GM21423 (cell line): Measurements from ENCODE around the gene SSTR4.
"Not testable (repeated sequence)": the region's sequence is repeated elsewhere in the genome, so short reads cannot be mapped to it uniquely, and the experiment has no call there.

Source experiments
- ATAC-seq: cut with Tn5 transposase; IDR thresholded peaks from one replicate; pipeline ENCODE4 v1.9.1; 2021; ENCODE audit warnings: mild to moderate bottlenecking, moderate library complexity; ENCODE audit not compliant: unreplicated experiment

SSTR4 gene

GRCh38 chr20:23034721-23035671 is at the start of gene SSTR4:
Gene SSTR4, plus strand, starts transcription at chr20:23035312. Its CDS starts 172 bp downstream, at chr20:23035484.
- ATAC-seq: no peak

- no peak for ATAC-seq
Observed at GRCh38 chr20:22986601-22987000, 48.5 kb upstream of the SSTR4 start.

- ATAC-seq: not testable (repeated sequence)
Observed at GRCh38 chr20:22991424-22991823, 43.7 kb upstream of the SSTR4 start.

- no peak for ATAC-seq
Observed at GRCh38 chr20:22993823-22994222, 41.3 kb upstream of the SSTR4 start.

GRCh38 chr20:22995923-22996322 is 39.2 kb upstream of the SSTR4 start:
- no peak for ATAC-seq

GRCh38 chr20:22998476-22998875 is 36.6 kb upstream of the SSTR4 start:
- no peak for ATAC-seq

- no peak for ATAC-seq
Observed at GRCh38 chr20:22999756-23000155, 35.4 kb upstream of the SSTR4 start.

GRCh38 chr20:23000232-23000947 is 34.7 kb upstream of the SSTR4 start:
- no peak for ATAC-seq

- ATAC-seq: no peak
Observed at GRCh38 chr20:23002276-23002675, 32.8 kb upstream of the SSTR4 start.

- no peak for ATAC-seq
Observed at GRCh38 chr20:23003077-23003635, 32.0 kb upstream of the SSTR4 start.

- ATAC-seq: no peak
Observed at GRCh38 chr20:23003881-23004460, 31.1 kb upstream of the SSTR4 start.

GRCh38 chr20:23005776-23006175 is 29.3 kb upstream of the SSTR4 start:
- no peak for ATAC-seq

GRCh38 chr20:23007462-23007861 is 27.6 kb upstream of the SSTR4 start:
- no peak for ATAC-seq

- no peak for ATAC-seq
Observed at GRCh38 chr20:23007886-23008655, 27.0 kb upstream of the SSTR4 start.

GRCh38 chr20:23008667-23009066 is 26.4 kb upstream of the SSTR4 start:
- ATAC-seq: no peak

GRCh38 chr20:23009636-23010035 is 25.5 kb upstream of the SSTR4 start:
- ATAC-seq: no peak

GRCh38 chr20:23010096-23010495 is 25.0 kb upstream of the SSTR4 start:
- ATAC-seq: no peak

GRCh38 chr20:23011008-23011721 is 23.9 kb upstream of the SSTR4 start:
- ATAC-seq: no peak

- ATAC-seq: no peak
Observed at GRCh38 chr20:23013429-23013828, 21.7 kb upstream of the SSTR4 start.

- ATAC-seq: no peak
Observed at GRCh38 chr20:23017516-23017915, 17.6 kb upstream of the SSTR4 start.
